HG02970 (cell line): ENCODE data around the gene IMMT.
A peak's percentile ranks its signal among the peaks of the same experiment; 100 is the strongest.

ENCODE experiments used
- ATAC-seq: cut with Tn5 transposase; IDR thresholded peaks from one replicate; pipeline ENCODE4 v1.9.1; 2021; ENCODE audit warnings: mild to moderate bottlenecking, moderate library complexity, moderate number of reproducible peaks; ENCODE audit not compliant: unreplicated experiment, low FRiP score

Gene IMMT

GRCh38 chr2:86147793-86148192 is 47.5 kb downstream of the IMMT start:
- no peak for ATAC-seq

GRCh38 chr2:86143926-86144685 is 51.2 kb downstream of the IMMT start:
- ATAC-seq = no peak

GRCh38 chr2:86143307-86143706 is 52.0 kb downstream of the IMMT start:
- no peak for ATAC-seq

- ATAC-seq = no peak
Observed at GRCh38 chr2:86142436-86143257, 52.6 kb downstream of the IMMT start.

- ATAC-seq = no peak
Observed at GRCh38 chr2:86140969-86141392, 54.3 kb downstream of the IMMT start.

- no peak for ATAC-seq
Observed at GRCh38 chr2:86139981-86140380, 55.3 kb downstream of the IMMT start.

- no peak for ATAC-seq
Observed at GRCh38 chr2:86138736-86139625, 56.3 kb downstream of the IMMT start.

- ATAC-seq = no peak
Observed at GRCh38 chr2:86136141-86136540, 59.1 kb downstream of the IMMT start.

GRCh38 chr2:86135653-86136052 is 59.6 kb downstream of the IMMT start:
- no peak for ATAC-seq

GRCh38 chr2:86134709-86135108 is 60.6 kb downstream of the IMMT start:
- ATAC-seq = no peak

- ATAC-seq = no peak
Observed at GRCh38 chr2:86124683-86125082, 70.6 kb downstream of the IMMT start.

GRCh38 chr2:86123328-86123925 is 71.8 kb downstream of the IMMT start:
- ATAC-seq = no peak

- no peak for ATAC-seq
Observed at GRCh38 chr2:86118130-86118529, 77.1 kb downstream of the IMMT start.

- no peak for ATAC-seq
Observed at GRCh38 chr2:86107031-86107430, 88.2 kb downstream of the IMMT start.

- peak; percentile 82 for ATAC-seq
Observed at GRCh38 chr2:86105969-86106945, 89.0 kb downstream of the IMMT start, which contains the start of gene PTCD3. TSS of gene PTCD3 (plus strand) at chr2:86106235. CDS start at chr2:86106248, 13 bp downstream.

GRCh38 chr2:86105252-86105968 is 89.9 kb downstream of the IMMT start, which contains the start of gene POLR1A:
TSS of gene POLR1A (minus strand) at chr2:86105886. CDS start at chr2:86105776, 110 bp downstream.
- ATAC-seq = peak; percentile 70

- no peak for ATAC-seq
Observed at GRCh38 chr2:86102157-86102556, 93.1 kb downstream of the IMMT start.

- ATAC-seq = no peak
Observed at GRCh38 chr2:86097913-86098312, 97.3 kb downstream of the IMMT start.
